H1 (cell line): ENCODE data around the gene DENND1A.

ENCODE experiments used
- POLR2A ChIP-seq, 2 experiments: IDR thresholded peaks; 1 replicate in 1 of 2; 2 replicates in 1 of 2; pipeline ENCODE4 v1.6.1; 2011; ENCODE audit warnings: low read depth in 2 of 2, low read length in 2 of 2, mild to moderate bottlenecking in 2 of 2; ENCODE audit errors: control extremely low read depth in 1 of 2
- POLR2AphosphoS5 ChIP-seq: IDR thresholded peaks from 2 replicates; pipeline ENCODE4 v1.6.1; 2011; ENCODE audit warnings: low read depth, low read length
- RAD21 ChIP-seq, 2 experiments: IDR thresholded peaks in 1 of 2; conservative IDR thresholded peaks in 1 of 2; 2 replicates each; pipeline ENCODE4 v1.6.1; 2011; ENCODE audit warnings: low read depth in 2 of 2, low read length in 2 of 2, improper control_type of control experiment in 1 of 2, inconsistent platforms in 1 of 2, mild to moderate bottlenecking in 1 of 2, moderate library complexity in 1 of 2
- TF ChIP-seq, protein P1 (sequence below), 3 experiments: IDR thresholded peaks; 1 replicate in 2 of 3; 2 replicates in 1 of 3; pipeline versions ENCODE4 v1.5.1 to v1.6.1; 2011; ENCODE audit warnings: low read length in 3 of 3, mild to moderate bottlenecking in 3 of 3, inconsistent platforms in 2 of 3, low read depth in 1 of 3, moderate library complexity in 1 of 3; ENCODE audit not compliant: insufficient read depth in 1 of 3; ENCODE audit errors: control extremely low read depth in 1 of 3

DNA sequence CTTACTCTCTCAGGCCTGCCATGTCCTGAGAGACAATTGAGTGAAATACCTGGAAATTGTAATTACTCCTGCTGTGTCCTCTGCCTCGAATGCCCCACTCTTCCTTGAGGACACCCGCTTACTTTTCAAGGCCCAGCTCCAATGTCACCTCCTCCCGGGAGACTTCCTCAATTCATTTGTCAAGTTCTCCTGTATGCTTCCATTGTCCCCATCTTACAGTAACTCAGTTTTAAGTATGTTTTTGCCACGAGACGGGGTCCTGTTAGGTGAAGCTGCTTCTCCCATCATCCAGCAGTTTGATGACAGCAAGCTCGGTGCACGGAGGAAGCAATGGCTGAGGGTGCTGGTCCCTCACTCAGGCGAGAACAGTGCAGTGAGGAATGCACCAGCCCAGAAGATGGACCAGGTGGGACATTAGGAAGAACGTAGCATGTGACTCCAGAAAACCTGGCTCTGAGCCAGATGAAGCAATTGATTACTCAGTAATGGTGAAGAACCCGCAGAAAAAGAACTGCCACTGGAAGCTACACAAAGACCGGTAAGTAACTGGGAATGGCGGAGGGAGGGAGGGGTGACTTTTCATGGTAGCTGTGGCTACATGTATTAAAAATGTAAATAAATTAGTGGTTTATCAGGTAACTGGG, 274.8 kb downstream of the DENND1A start:
- TF ChIP-seq RAD21 (IDR thresholded peaks at IDR 0.05 in 1 of 2, conservative IDR thresholded peaks at IDR 0.05 in 1 of 2; ENCODE audit: low read depth in 2 of 2, low read length in 2 of 2) (no peak), POLR2A (IDR thresholded peaks at IDR 0.05; ENCODE audit: control extremely low read depth in 1 of 2, low read depth in 2 of 2, low read length in 2 of 2) (no peak), POLR2AphosphoS5 (no peak)
- TF ChIP-seq, protein P1, sequence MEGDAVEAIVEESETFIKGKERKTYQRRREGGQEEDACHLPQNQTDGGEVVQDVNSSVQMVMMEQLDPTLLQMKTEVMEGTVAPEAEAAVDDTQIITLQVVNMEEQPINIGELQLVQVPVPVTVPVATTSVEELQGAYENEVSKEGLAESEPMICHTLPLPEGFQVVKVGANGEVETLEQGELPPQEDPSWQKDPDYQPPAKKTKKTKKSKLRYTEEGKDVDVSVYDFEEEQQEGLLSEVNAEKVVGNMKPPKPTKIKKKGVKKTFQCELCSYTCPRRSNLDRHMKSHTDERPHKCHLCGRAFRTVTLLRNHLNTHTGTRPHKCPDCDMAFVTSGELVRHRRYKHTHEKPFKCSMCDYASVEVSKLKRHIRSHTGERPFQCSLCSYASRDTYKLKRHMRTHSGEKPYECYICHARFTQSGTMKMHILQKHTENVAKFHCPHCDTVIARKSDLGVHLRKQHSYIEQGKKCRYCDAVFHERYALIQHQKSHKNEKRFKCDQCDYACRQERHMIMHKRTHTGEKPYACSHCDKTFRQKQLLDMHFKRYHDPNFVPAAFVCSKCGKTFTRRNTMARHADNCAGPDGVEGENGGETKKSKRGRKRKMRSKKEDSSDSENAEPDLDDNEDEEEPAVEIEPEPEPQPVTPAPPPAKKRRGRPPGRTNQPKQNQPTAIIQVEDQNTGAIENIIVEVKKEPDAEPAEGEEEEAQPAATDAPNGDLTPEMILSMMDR (IDR thresholded peaks at IDR 0.05; ENCODE audit: control extremely low read depth in 1 of 3, insufficient read depth in 1 of 3, low read depth in 1 of 3, low read length in 3 of 3) = no peak
